Brain microvascular endothelial cell (primary cell): ENCODE measurements around the gene LFNG.
A peak's percentile ranks its signal among the peaks of the same experiment; 100 is the strongest.
"Not testable (repeated sequence)": the region's sequence is repeated elsewhere in the genome, so short reads cannot be mapped to it uniquely, and the experiment has no call there.

Experiments used
- DNase-seq: peaks from one replicate; pipeline ENCODE4 v3.0.0-alpha.2; 2020
- H3K27ac ChIP-seq: fragments of 250-450 bp; sonication (Bioruptor Pico); 2 replicates; pipeline ENCODE4 v1.5.1; 2020; ENCODE audit warnings: mild to moderate bottlenecking, moderate library complexity
- H3K27me3 ChIP-seq: fragments of 250-450 bp; sonication (Bioruptor Pico); replicated peaks from 2 replicates; pipeline ENCODE4 v1.5.1; 2020; ENCODE audit warnings: mild to moderate bottlenecking
- H3K36me3 ChIP-seq: fragments of 250-450 bp; sonication (Bioruptor Pico); replicated peaks from 2 replicates; pipeline ENCODE4 v1.5.1; 2020; ENCODE audit warnings: mild to moderate bottlenecking
- H3K4me3 ChIP-seq: 2 replicates; pipeline ENCODE4 v1.5.1; 2011; ENCODE audit warnings: low read depth, mild to moderate bottlenecking, control low read depth, low read length, moderate library complexity
- in situ Hi-C: cut with HindIII; loops from 2 replicates; pipeline ENCODE4 v1.10.0; 2017; ENCODE audit warnings: low sequenced_read_pairs, low pct_ligation_motif_present
- TF ChIP-seq, protein P1 (sequence below): IDR thresholded peaks from 2 replicates; pipeline ENCODE4 v1.5.1; 2011; ENCODE audit warnings: low read depth, mild to moderate bottlenecking, moderate library complexity, low read length, control low read depth, inconsistent platforms; ENCODE audit errors: missing control alignments

The LFNG gene

GRCh38 chr7:2558629-2559282 is 39.2 kb downstream of the LFNG start, which contains the start of gene IQCE:
Gene IQCE (plus strand): TSS chr7:2558979. CDS start chr7:2559182, 203 bp downstream.
- H3K27me3 ChIP-seq: no peaks in the 10 kb centered on the region
- in situ Hi-C loops: no loop called here
- peak within 1 kb of the TSS; percentile 73 for H3K4me3 ChIP-seq
- peak; percentile 75 for DNase-seq
- H3K36me3 ChIP-seq: no peaks in the 10 kb centered on the region
- TF ChIP-seq, protein P1, sequence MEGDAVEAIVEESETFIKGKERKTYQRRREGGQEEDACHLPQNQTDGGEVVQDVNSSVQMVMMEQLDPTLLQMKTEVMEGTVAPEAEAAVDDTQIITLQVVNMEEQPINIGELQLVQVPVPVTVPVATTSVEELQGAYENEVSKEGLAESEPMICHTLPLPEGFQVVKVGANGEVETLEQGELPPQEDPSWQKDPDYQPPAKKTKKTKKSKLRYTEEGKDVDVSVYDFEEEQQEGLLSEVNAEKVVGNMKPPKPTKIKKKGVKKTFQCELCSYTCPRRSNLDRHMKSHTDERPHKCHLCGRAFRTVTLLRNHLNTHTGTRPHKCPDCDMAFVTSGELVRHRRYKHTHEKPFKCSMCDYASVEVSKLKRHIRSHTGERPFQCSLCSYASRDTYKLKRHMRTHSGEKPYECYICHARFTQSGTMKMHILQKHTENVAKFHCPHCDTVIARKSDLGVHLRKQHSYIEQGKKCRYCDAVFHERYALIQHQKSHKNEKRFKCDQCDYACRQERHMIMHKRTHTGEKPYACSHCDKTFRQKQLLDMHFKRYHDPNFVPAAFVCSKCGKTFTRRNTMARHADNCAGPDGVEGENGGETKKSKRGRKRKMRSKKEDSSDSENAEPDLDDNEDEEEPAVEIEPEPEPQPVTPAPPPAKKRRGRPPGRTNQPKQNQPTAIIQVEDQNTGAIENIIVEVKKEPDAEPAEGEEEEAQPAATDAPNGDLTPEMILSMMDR: no peak
- H3K27ac ChIP-seq: peak within 1 kb of the TSS; percentile 20

GRCh38 chr7:2559283-2559950 is 39.8 kb downstream of the LFNG start:
- Histone ChIP-seq H3K36me3 (no peaks in the 10 kb centered on the region), H3K4me3 (peak overlapping the region; percentile 73), H3K27ac (peak overlapping the region; percentile 20), H3K27me3 (no peaks in the 10 kb centered on the region)
- TF ChIP-seq, protein P1: no peak
- no peak for DNase-seq
- in situ Hi-C loops: no loop called here

DNA sequence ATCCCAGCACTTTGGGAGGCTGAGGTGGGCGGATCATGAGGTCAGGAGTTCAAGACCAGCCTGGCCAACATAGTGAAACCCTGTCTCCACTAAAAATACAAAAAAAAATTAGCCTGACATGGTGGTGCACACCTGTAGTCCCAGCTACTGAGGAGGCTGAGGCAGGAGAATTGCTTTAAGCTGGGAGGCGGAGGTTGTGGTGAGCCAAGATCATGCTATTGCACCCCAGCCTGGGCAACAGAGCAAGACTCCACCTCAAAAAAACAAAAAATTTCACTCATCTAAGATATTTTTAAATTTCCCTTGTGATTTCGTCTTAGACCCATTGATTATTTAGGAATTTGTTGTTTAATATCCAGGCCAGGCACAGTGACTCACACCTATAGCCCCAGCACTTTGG is 44.4 kb downstream of the LFNG start:
- not testable (repeated sequence) for H3K27ac ChIP-seq, H3K4me3 ChIP-seq
- in situ Hi-C loops: loop anchor here (10.0 kb wide), 1 partner anchor 51 kb away; no protein-coding TSS in a partner anchor

DNA sequence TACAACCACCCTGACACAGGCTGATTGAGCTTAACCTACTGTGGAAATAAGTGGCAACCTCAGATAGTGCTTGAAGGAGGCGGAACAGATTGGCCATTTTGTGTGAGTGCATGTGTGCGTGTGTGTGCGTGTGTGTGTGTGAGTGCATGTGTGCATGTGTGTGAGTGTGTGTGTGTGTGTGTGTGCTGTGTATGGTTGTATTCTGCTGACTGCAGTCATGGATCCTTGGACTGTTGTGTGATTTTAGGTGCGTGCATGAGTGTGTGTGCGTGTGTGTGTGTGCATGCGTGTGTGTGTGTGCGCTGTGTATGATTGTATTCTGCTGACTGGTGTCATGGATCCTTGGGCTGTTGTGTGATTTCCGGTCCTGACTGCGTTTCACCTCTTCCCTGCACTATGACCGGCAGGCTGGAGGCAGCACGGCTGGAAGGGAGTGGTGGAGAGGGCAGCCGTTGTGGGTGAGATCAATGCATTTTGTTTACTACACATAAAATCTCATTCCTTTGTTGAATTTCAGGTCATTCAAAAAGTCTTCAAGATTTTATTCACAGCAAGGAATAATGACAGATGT is 45.5 kb downstream of the LFNG start:
- TF ChIP-seq, protein P1: no peak
- Histone ChIP-seq H3K27me3 (no peaks in the 10 kb centered on the region), H3K36me3 (no peaks in the 10 kb centered on the region), H3K27ac (no peak overlapping the region), H3K4me3 (no peak overlapping the region)
- in situ Hi-C loops: loop anchor here (5.0 to 10.0 kb wide), 2 partner anchors 50 to 87 kb away; no protein-coding TSS in a partner anchor
- DNase-seq: no peak

More for the DNA sequence above, 44.4 kb downstream of the LFNG start:
- not testable (repeated sequence) for DNase-seq, H3K36me3 ChIP-seq, H3K27me3 ChIP-seq

GRCh38 chr7:2566348-2566889 is 46.8 kb downstream of the LFNG start:
- Histone ChIP-seq H3K27ac (no peak overlapping the region), H3K4me3 (no peak overlapping the region), H3K36me3 (no peaks in the 10 kb centered on the region), H3K27me3 (no peaks in the 10 kb centered on the region)
- TF ChIP-seq, protein P1: no peak
- DNase-seq: no peak
- in situ Hi-C loops: loop anchor here (5.0 to 10.0 kb wide), 2 partner anchors 48 to 86 kb away; no protein-coding TSS in a partner anchor
